Uterus (tissue), 2 donors: ENCODE data around the gene PTPRM.

Experiments
- CTCF ChIP-seq, 4 experiments: fragments of 200-600 bp in 2 of 4; fragments of 450-650 bp in 2 of 4; sonication (generic) in 2 of 4; IDR thresholded peaks; one replicate each; pipeline ENCODE4 v1.5.1; 2016 to 2019; ENCODE audit warnings: antibody characterized with exemption in 4 of 4, mild to moderate bottlenecking in 2 of 4, moderate library complexity in 1 of 4
- POLR2A ChIP-seq, 2 donors: fragments of 450-650 bp; IDR thresholded peaks; one replicate each; pipeline ENCODE4 v1.6.1; 2016; ENCODE audit warnings: antibody characterized with exemption in 2 of 2, mild to moderate bottlenecking in 1 of 2, moderate library complexity in 1 of 2

- TF ChIP-seq CTCF (IDR thresholded peaks at IDR 0.05) (no peak), POLR2A (IDR thresholded peaks at IDR 0.05) (no peak)
Observed at GRCh38 chr18:7661207-7661606, 94.1 kb downstream of the PTPRM start.
